Mucosa of gallbladder (tissue), 1 donor: ENCODE results near the gene TOP3A. TPM values are rescaled to one million over a fixed set of nuclear protein-coding genes. Genes with fewer than 3 reads are reported as not detected.
A peak's percentile ranks its signal among the peaks of the same experiment; 100 is the strongest.
"Not testable (repeated sequence)": the region's sequence is repeated elsewhere in the genome, so short reads cannot be mapped to it uniquely, and the experiment has no call there.

ENCODE experiments used
- DNase-seq: peaks from one replicate; pipeline ENCODE4 v3.0.0-alpha.2; 2020; ENCODE audit warnings: low spot score
- total RNA-seq: library from RNA; stranded (reverse); gene quantifications from one replicate; pipeline ENCODE4 v1.2.1, GENCODE V29; 2021
- donor health status: DM: no; HTN: no; CAD: no.

The TOP3A gene
- total RNA-seq = 25.6 TPM

GRCh38 chr17:18314731-18315561 is at the start of gene TOP3A, which contains the start of gene SMCR8:
TSS of gene TOP3A (minus strand) at chr17:18314994. CDS start at chr17:18314778, 216 bp downstream.
TSS of gene SMCR8 (plus strand) at chr17:18315293. CDS start at chr17:18315790, 497 bp downstream.
- DNase-seq = peak; percentile 98

GRCh38 chr17:18364166-18364565 is 49.4 kb upstream of the TOP3A start:
- no peak for DNase-seq

DNA sequence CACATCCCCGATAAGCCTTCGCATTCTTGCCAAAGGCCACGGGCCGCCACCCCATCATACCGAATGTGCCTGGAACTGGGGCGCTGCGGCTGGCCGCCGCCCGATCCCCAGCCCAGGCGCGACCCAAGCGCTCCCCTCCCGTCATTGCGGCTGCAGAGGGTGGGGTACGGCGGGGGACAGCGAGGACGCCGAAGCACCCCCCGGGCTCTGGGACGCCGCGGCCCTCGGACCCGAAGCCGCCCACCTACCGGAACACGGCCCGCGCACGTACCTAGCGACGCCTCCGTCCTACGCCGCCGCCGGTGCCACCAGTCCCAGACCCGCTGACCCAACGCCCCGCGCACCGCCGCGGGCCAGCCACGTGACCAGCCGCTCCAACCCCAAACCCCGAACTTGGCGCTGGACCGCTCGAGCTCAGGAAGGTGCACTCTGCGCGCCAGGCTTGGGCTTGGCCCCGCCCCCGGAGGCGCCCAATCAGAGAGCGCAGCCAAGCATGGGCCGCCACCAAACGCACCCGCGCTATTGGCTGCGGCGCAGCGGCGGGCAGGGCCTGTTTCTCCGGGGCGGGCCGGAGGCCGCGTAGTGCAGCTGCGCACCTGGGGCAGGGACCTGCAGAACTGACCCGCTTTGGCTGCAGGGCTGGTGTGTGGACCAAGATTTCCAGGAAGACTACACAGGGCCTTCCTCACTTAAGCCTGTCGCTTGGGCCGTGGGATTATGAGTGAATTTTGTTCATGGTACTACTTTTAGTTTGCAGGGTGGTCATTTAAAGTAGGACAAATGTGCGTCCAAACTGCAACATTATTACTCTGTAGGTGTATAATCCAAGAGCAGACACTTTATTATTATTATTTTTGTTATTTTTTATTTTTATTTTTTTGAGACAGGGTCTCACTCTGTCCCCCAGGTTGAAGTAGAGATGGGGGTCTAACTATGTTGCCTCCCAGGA is 48.6 kb upstream of the TOP3A start, which contains the start of gene SHMT1:
SHMT1 (minus strand) TSS at position 450 of the 949 bp plus-strand sequence. CDS start 7,569 bp downstream, outside the sequence.
- DNase-seq = peak; percentile 95

- peak; percentile 57 for DNase-seq
Measured at GRCh38 chr17:18362698-18363100, 47.9 kb upstream of the TOP3A start.

- no peak for DNase-seq
Measured at GRCh38 chr17:18361837-18362697, 47.3 kb upstream of the TOP3A start.

DNA sequence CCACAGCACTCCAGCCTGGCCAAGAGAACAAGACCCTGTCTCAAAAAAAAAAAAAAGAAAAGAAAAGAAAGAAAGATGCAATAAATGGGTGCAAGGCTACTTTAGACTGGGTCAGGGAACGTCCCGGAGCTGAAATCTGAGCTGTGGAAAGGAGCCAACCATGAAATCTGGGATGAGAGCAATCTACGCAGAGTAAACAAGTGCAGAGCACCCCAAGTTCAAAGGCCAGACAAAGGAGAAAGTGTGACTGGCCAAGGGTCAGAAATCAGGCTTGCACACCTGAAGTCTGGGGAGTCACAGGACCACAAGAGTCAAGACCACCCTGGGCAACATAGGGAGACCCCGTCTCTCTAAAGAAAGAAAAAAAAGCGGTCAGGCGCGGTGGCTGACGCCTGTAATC is 45.7 kb upstream of the TOP3A start:
- DNase-seq = no peak

DNA sequence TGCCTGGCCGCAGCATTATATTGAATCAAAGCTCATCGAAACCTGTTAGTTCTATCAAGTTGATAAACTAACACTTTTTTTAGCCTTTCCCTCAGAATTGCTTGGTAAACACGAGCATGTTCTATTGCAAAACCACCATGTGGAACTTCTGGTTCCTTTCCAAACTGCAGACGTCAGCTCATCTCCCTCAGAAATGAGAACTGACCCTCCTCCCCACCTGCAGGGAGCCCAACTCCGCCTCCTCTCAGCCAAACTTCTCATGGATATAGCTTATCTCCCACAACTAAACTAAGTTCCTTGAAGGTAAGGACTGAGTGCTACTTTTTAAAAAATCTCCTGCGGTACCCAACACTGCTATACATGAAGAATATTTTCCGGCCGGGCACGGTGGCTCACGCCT is 41.8 kb upstream of the TOP3A start:
- DNase-seq = peak; percentile 45

GRCh38 chr17:18353541-18353940 is 38.7 kb upstream of the TOP3A start:
- no peak for DNase-seq

DNA sequence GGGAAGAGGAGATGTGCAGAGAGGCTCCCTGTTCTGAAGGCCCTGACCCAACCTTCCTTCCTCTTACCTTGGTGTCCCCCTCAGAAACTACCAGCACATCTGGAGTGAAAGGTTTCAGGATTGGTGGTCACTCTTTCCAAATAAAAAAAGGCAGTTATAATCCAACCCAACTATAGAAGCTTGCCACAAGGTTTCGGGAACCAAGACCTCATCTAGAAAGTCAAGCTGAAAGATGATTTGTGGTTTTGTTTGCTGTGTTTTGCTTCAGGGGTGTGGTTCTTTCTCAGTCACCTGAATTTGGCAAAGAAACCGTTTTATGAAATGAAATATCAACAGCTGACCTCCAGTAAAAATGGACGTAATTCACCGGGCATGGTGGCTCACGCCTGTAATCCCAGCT is 29.2 kb upstream of the TOP3A start:
- DNase-seq = no peak

DNA sequence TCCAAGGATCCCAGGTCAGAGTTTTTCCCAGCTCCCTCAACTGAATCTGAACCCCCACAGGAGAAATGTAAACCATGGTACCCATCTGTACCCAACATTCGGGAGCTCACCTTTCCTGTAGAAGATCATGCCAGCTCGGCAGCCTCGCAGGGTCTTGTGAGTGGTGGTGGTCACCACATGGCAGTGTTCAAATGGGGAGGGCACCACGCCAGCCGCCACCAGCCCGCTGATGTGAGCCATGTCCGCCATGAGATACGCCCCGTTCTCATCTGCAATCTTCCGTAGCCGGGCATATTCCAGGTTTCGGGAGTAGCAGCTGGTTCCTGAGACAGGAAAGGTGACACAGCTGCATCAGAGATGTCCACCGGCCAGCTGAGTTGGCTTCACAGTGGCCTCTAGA is 25.1 kb upstream of the TOP3A start:
- no peak for DNase-seq

GRCh38 chr17:18338158-18338557 is 23.4 kb upstream of the TOP3A start:
- not testable (repeated sequence) for DNase-seq

DNA sequence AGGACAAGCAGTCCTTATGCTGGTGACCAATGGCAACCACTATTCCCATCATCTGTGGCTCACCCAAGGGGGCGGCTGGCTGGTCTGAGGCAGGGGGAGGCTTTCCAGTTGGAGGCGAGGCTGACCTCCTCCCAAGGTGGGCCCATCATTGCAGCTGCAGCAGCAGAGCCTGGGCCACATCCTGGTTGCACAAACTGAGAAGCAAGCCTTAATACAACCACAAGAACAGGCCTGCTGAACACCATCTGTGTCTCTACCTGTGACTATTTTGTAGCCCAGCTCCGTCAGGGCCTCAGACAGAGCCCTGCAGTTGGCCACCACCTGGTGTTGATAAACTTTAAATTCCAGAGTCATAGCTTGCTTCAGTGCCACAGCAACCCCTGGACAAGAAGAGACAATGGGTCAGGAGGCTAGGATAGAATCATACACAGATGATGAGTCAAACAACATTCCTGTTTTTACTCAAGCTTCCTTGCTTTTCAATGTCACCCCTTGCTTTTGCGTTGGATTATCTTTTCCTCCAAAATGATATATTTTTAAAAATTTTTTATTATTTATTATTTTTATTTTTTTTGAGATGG is 18.2 kb upstream of the TOP3A start:
- no peak for DNase-seq

- DNase-seq = no peak
Measured at GRCh38 chr17:18331879-18332278, 17.1 kb upstream of the TOP3A start.

DNA sequence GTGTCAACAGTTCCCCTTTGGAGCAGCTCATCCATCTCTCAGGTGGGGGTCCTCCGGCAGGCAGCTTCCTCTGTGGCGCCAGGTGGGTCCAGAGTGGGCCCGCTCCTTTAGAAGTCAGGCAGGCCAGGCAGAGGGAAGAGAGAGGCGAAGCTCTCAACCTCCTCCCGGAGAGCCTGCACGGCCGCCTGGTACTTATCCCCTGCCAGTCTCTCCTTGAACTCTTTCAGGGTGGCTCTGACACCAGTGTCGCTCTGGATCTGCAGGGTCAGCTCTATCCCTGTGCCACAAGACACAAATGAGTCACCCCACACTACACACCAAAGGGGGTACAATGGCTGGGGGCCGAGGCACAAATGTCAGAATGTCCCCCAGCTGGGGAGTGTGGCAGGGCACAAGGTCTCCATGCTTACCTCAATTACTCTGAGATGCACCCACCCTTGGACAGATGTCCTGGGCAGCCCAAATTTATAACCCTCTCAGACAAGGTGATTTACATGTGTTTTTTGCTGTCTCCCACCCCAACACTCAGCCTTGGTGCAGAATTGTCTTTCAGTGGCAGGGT is 13.9 kb upstream of the TOP3A start:
- DNase-seq = no peak

DNA sequence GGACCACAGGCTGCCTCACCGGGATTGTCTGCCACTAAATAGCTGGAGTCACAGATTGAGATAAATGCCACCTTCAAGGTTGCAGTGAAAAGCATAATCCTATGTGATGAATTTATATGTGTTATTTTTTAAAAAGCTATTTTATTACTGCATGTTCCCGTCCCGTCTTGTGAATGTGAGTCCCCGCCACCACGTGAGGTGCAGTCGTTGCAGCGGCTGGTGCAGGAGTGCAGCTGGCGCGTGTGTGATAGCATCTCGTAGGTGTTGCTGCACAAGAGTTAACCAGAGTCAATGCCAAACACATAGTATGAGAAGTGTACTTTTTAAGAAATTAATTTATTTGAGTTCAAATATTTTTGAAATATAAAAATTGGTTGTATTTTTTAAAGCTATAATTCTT is 12.8 kb upstream of the TOP3A start:
- no peak for DNase-seq

DNA sequence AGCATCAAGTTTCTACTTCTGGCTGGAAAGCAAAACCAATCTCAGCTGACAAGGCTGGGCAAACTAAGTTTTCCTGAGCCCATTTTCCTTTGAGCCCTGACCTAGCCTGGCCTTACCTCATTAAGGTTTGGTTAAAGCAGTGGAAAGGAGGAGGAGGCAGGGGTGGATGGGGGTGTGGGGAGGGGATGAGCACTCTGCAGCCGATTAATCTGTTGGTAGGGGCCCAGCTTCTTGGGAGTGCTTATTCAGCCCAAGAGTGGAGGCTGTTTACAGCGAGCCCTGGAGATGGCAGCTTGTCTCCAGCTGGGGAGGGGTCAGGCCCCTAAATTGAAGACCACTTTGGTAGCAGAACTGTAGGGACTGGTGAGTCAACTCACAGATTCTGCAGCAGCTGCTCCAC is 12.3 kb upstream of the TOP3A start:
- DNase-seq = no peak

- no peak for DNase-seq
Measured at GRCh38 chr17:18326572-18326971, 11.8 kb upstream of the TOP3A start.

GRCh38 chr17:18326039-18326438 is 11.2 kb upstream of the TOP3A start:
- no peak for DNase-seq

DNA sequence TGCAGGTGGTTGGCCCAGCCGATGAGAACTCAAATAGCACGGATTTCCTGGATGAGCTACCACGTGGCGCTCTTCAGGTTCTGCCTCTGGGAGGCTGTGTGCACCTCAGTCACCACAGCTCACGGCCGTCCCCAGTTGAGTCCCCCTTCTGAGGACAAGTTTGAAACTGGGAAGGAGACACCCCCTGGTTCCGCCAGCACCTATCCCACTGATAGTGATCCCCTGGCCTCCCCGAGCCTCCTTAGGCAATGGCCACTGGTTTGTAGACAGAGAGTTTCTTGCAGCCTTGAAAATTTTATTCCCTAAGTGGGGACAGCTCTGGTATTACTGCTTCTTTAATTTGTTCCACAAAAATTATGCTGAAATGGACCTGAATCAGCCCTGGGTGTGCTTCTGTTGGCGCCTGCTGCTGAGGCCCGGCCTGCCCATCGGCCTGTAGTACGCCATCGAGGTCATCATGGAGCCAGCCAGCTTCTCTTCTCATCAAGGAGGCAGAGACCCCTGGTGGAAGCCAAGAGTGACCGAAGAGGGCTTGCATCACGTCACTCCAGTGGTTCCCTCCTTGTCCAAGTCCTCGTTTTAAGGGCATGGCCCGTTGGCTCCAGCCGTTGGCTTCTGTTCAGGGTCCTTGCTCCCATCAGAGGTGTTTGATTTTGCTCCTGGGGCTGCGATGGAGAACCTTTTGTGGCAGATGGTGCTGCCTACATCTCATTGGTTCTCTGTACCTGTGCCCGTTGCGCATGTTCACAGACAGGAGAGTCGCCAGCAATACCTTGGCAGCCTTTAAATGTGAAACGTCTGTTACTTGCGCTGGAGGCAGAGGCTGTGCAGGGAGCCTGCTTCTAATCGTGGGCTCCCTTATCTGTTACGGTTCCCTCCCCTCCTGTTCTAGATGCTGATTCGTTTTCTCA is 9.6 kb upstream of the TOP3A start:
- no peak for DNase-seq
